ENCODE data around the gene KLF1. TPM values are rescaled to one million over a fixed set of nuclear protein-coding genes. Genes with fewer than 3 reads are reported as not detected.

KLF1 gene
- total RNA-seq, 1 experiment from 2014 or later: not detected

GRCh38 chr19:12930002-12930645 lies 43.1 kb upstream of the KLF1 start:
- Histone ChIP-seq H3K27me3 (ENCODE audit: insufficient read depth, low read length) (no peaks in the 10 kb centered on the region), H3K9me3 (ENCODE audit: control insufficient read depth in 1 of 2, insufficient read depth in 1 of 2, low read depth in 1 of 2, low read length in 2 of 2) (no peaks in the 10 kb centered on the region), H4K20me1 (ENCODE audit: insufficient read depth) (no peaks in the 10 kb centered on the region), H3K9ac (ENCODE audit: low read length) (no peak overlapping the region), H2AFZ (ENCODE audit: low read depth, low read length, poor library complexity, severe bottlenecking) (no peak overlapping the region), H3K4me3 (replicated peaks in 1 of 2; ENCODE audit: low read depth in 1 of 2, low read length in 2 of 2) (no peak overlapping the region), H3K79me2 (ENCODE audit: insufficient read depth, low read length) (peaks cover 49% of the 10 kb centered on the region), H3K9me2 (ENCODE audit: insufficient read depth) (no peaks in the 10 kb centered on the region), H3K4me2 (ENCODE audit: low read length) (no peak overlapping the region), H3K4me1 (ENCODE audit: control insufficient read depth in 1 of 2, insufficient read depth in 2 of 2, low read length in 2 of 2) (peaks cover 4 to 15% of the 10 kb centered on the region in 2 experiments), H3K27ac (ENCODE audit: low read depth, low read length) (no peak overlapping the region), H3K36me3 (ENCODE audit: control insufficient read depth in 1 of 2, insufficient read depth in 2 of 2, low read length in 2 of 2) (peaks cover 34 to 45% of the 10 kb centered on the region in 2 experiments)
- ChIA-PET RAD21 (ENCODE audit: low non-redundant PET in 1 of 2, low total read pairs in 2 of 2, uncharacterized antibody in 2 of 2, unreplicated experiment in 2 of 2) (no interaction called here), CTCF (no interaction called here), POLR2A (no interaction called here)
- intact Hi-C loops (cut with micrococcal nuclease): no loop called here
- DNase-seq (ENCODE audit: low read depth, low spot score): no peak
- no TSS peak for BruUV-seq (replicated peaks)
- no peak for ATAC-seq
- no peak for TF ChIP-seq ZFX (IDR thresholded peaks at IDR 0.05)
- TF ChIP-seq YY1 (IDR thresholded peaks at IDR 0.05; ENCODE audit: extremely low read depth, insufficient replicate concordance, low read depth, low read length): no peak
- TF ChIP-seq CEBPB (IDR thresholded peaks at IDR 0.05; ENCODE audit: low read depth): no peak
- TF ChIP-seq EZH2 (IDR thresholded peaks at IDR 0.05): no peak
- no peak for TF ChIP-seq TCF7L2 (IDR thresholded peaks at IDR 0.05; ENCODE audit: borderline replicate concordance, extremely low read depth, insufficient read depth, insufficient read length)
- TF ChIP-seq FOSL1 (IDR thresholded peaks at IDR 0.05; ENCODE audit: low read depth): no peak
- no peak for TF ChIP-seq POLR2A (IDR thresholded peaks at IDR 0.05; ENCODE audit: borderline replicate concordance, extremely low read depth, insufficient read depth, insufficient read length)
- TF ChIP-seq MAX (IDR thresholded peaks at IDR 0.05): no peak
- TF ChIP-seq SP1 (IDR thresholded peaks at IDR 0.05; ENCODE audit: low read depth): no peak

DNA sequence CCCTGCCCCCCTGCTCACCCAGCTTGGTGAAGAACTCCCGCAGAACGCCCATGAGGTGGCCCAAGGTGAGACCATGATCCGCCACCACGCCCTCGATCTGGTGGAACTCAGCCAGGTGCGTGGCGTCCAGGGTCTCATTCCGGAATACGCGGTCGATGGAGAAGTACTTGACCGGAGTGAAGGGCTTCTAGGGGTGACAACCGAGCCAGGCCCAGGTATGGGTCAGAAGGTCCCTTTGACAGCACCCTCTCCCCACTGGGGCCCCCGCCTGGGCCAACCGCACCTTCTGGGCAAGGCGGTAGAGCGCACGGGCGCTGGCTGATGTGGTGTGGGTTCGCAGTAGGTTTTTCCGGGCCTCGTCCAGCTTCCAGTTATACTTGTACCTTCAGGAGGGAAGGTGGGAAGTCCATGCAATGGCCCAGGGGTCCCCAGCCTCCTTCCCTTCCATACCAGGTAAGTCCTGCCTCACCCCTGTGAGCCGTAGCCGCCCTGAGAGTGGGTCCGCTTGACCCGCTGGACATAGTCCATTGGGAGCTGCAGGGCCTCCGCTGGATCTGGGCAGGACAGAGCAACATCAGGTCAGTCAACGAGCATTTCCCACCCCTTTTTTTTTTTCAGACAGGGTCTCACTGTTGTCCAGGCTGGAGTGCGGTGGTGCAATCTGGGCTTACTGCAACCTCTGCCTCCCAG lies 37.8 kb upstream of the KLF1 start:
- ChIA-PET POLR2A (no interaction called here), CTCF (no interaction called here), RAD21 (ENCODE audit: low non-redundant PET in 1 of 2, low total read pairs in 2 of 2, uncharacterized antibody in 2 of 2, unreplicated experiment in 2 of 2) (no interaction called here)
- H3K9me2 ChIP-seq (ENCODE audit: insufficient read depth): no peaks in the 10 kb centered on the region
- intact Hi-C loops (cut with micrococcal nuclease): no loop called here
- no peak overlapping the region for H2AFZ ChIP-seq (ENCODE audit: low read depth, low read length, poor library complexity, severe bottlenecking)
- H3K4me1 ChIP-seq (ENCODE audit: control insufficient read depth in 1 of 2, insufficient read depth in 2 of 2, low read length in 2 of 2): no peaks in the 10 kb centered on the region
- no peak overlapping the region for H3K27ac ChIP-seq (ENCODE audit: low read depth, low read length)
- no peak overlapping the region for H3K9ac ChIP-seq (ENCODE audit: low read length)
- H3K4me2 ChIP-seq (ENCODE audit: low read length): no peak overlapping the region
- DNase-seq (ENCODE audit: low read depth, low spot score) (no peak), ATAC-seq (no peak)
- H3K79me2 ChIP-seq (ENCODE audit: insufficient read depth, low read length): peaks cover 12% of the 10 kb centered on the region; the same call in 1 of the 2 replicates
- BruUV-seq (replicated peaks): no TSS peak
- no peaks in the 10 kb centered on the region for H3K27me3 ChIP-seq (ENCODE audit: insufficient read depth, low read length)
- H4K20me1 ChIP-seq (ENCODE audit: insufficient read depth): no peaks in the 10 kb centered on the region
- H3K36me3 ChIP-seq (ENCODE audit: control insufficient read depth in 1 of 2, insufficient read depth in 2 of 2, low read length in 2 of 2): peaks cover 51 to 60% of the 10 kb centered on the region in 2 experiments
- no peak overlapping the region for H3K4me3 ChIP-seq (replicated peaks in 1 of 2; ENCODE audit: low read depth in 1 of 2, low read length in 2 of 2)
- no peaks in the 10 kb centered on the region for H3K9me3 ChIP-seq (ENCODE audit: control insufficient read depth in 1 of 2, insufficient read depth in 1 of 2, low read depth in 1 of 2, low read length in 2 of 2)
- no peak for TF ChIP-seq EGR1 (IDR thresholded peaks at IDR 0.05; ENCODE audit: low read depth)
- no peak for TF ChIP-seq RAD21 (IDR thresholded peaks at IDR 0.05; ENCODE audit: low read depth)
- TF ChIP-seq ATF3 (IDR thresholded peaks at IDR 0.05): no peak
- no peak for TF ChIP-seq YY1 (IDR thresholded peaks at IDR 0.05; ENCODE audit: extremely low read depth, insufficient replicate concordance, low read depth, low read length)
- TF ChIP-seq FOSL1 (IDR thresholded peaks at IDR 0.05; ENCODE audit: low read depth): no peak
- no peak for TF ChIP-seq TCF7L2 (IDR thresholded peaks at IDR 0.05; ENCODE audit: borderline replicate concordance, extremely low read depth, insufficient read depth, insufficient read length)
- TF ChIP-seq ZFX (IDR thresholded peaks at IDR 0.05): no peak
- TF ChIP-seq POLR2A (IDR thresholded peaks at IDR 0.05; ENCODE audit: borderline replicate concordance, extremely low read depth, insufficient read depth, insufficient read length): no peak
- no peak for TF ChIP-seq SP1 (IDR thresholded peaks at IDR 0.05; ENCODE audit: low read depth)
- TF ChIP-seq, protein P1, sequence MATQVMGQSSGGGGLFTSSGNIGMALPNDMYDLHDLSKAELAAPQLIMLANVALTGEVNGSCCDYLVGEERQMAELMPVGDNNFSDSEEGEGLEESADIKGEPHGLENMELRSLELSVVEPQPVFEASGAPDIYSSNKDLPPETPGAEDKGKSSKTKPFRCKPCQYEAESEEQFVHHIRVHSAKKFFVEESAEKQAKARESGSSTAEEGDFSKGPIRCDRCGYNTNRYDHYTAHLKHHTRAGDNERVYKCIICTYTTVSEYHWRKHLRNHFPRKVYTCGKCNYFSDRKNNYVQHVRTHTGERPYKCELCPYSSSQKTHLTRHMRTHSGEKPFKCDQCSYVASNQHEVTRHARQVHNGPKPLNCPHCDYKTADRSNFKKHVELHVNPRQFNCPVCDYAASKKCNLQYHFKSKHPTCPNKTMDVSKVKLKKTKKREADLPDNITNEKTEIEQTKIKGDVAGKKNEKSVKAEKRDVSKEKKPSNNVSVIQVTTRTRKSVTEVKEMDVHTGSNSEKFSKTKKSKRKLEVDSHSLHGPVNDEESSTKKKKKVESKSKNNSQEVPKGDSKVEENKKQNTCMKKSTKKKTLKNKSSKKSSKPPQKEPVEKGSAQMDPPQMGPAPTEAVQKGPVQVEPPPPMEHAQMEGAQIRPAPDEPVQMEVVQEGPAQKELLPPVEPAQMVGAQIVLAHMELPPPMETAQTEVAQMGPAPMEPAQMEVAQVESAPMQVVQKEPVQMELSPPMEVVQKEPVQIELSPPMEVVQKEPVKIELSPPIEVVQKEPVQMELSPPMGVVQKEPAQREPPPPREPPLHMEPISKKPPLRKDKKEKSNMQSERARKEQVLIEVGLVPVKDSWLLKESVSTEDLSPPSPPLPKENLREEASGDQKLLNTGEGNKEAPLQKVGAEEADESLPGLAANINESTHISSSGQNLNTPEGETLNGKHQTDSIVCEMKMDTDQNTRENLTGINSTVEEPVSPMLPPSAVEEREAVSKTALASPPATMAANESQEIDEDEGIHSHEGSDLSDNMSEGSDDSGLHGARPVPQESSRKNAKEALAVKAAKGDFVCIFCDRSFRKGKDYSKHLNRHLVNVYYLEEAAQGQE (IDR thresholded peaks at IDR 0.05; ENCODE audit: low read depth): no peak
- no peak for TF ChIP-seq CEBPB (IDR thresholded peaks at IDR 0.05; ENCODE audit: low read depth)
- no peak for TF ChIP-seq ZNF274 (IDR thresholded peaks at IDR 0.05; ENCODE audit: low read depth, low read length)
- no peak for TF ChIP-seq POLR2AphosphoS5 (IDR thresholded peaks at IDR 0.05; ENCODE audit: low read depth, low read length)
- TF ChIP-seq EZH2 (IDR thresholded peaks at IDR 0.05): no peak
